A673 (cell line): ENCODE data around the gene CRYBB1.

ENCODE experiments used
- EZH2 ChIP-seq: fragments of 200-600 bp; sonication (generic); IDR thresholded peaks from 2 replicates; pipeline ENCODE4 v1.6.1; 2017; ENCODE audit warnings: borderline replicate concordance, low read depth, mild to moderate bottlenecking, mixed read lengths, antibody characterized with exemption, low read length; ENCODE audit not compliant: poor library complexity, severe bottlenecking
- TF ChIP-seq, protein P1 (sequence below): fragments of 300-800, 200-600 bp; sonication (generic); conservative IDR thresholded peaks from 2 replicates; pipeline ENCODE4 v1.5.1; 2017; ENCODE audit warnings: low read depth, mild to moderate bottlenecking, antibody characterized with exemption, low read length, moderate library complexity, mixed read lengths

DNA sequence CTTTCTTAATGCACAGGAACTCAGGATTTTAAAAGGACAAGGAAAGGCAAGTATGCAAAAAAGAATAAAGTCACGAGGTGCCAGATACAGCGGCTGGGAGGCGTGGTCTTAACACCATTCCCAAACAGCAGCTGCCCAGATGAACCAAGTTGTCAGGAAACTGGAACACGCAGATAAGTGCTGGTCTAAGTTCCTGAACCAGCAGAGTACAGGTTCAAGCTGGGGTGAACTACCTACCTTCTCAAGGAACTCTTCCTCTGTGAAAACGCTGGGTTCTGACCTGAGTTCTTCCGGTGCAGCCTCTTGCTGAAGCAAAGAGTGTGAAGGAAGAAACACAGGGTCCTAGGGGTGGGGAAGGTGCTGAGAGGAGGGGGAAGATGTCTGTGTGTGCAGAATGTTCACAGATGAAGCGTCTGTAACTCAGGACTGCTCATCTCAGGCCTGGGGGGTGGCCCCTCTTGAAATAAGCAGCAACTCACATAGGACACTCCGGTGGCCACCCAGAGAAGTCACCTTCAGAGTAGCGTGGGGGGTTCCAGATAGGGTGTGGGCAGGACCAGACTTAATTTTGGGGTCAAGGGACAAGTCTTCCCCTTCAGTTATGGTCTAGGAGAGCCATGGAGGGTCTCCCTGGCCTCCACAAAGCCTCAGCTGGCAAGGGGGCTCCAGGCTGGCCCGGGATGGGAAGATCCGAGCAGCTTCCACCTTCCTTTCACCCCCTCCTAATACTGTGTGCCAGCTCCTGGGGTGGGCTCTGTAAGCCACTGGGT is 31.1 kb downstream of the CRYBB1 start:
- TF ChIP-seq, protein P1, sequence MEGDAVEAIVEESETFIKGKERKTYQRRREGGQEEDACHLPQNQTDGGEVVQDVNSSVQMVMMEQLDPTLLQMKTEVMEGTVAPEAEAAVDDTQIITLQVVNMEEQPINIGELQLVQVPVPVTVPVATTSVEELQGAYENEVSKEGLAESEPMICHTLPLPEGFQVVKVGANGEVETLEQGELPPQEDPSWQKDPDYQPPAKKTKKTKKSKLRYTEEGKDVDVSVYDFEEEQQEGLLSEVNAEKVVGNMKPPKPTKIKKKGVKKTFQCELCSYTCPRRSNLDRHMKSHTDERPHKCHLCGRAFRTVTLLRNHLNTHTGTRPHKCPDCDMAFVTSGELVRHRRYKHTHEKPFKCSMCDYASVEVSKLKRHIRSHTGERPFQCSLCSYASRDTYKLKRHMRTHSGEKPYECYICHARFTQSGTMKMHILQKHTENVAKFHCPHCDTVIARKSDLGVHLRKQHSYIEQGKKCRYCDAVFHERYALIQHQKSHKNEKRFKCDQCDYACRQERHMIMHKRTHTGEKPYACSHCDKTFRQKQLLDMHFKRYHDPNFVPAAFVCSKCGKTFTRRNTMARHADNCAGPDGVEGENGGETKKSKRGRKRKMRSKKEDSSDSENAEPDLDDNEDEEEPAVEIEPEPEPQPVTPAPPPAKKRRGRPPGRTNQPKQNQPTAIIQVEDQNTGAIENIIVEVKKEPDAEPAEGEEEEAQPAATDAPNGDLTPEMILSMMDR, result no peak
- TF ChIP-seq EZH2, result no peak
